ENCODE measurements around the gene XRN2.

The XRN2 gene

GRCh38 chr20:21358737-21359136, 55.6 kb downstream of the XRN2 start:
- TF ChIP-seq EGR1 (IDR thresholded peaks at IDR 0.05): no peak
- TF ChIP-seq, protein P1, sequence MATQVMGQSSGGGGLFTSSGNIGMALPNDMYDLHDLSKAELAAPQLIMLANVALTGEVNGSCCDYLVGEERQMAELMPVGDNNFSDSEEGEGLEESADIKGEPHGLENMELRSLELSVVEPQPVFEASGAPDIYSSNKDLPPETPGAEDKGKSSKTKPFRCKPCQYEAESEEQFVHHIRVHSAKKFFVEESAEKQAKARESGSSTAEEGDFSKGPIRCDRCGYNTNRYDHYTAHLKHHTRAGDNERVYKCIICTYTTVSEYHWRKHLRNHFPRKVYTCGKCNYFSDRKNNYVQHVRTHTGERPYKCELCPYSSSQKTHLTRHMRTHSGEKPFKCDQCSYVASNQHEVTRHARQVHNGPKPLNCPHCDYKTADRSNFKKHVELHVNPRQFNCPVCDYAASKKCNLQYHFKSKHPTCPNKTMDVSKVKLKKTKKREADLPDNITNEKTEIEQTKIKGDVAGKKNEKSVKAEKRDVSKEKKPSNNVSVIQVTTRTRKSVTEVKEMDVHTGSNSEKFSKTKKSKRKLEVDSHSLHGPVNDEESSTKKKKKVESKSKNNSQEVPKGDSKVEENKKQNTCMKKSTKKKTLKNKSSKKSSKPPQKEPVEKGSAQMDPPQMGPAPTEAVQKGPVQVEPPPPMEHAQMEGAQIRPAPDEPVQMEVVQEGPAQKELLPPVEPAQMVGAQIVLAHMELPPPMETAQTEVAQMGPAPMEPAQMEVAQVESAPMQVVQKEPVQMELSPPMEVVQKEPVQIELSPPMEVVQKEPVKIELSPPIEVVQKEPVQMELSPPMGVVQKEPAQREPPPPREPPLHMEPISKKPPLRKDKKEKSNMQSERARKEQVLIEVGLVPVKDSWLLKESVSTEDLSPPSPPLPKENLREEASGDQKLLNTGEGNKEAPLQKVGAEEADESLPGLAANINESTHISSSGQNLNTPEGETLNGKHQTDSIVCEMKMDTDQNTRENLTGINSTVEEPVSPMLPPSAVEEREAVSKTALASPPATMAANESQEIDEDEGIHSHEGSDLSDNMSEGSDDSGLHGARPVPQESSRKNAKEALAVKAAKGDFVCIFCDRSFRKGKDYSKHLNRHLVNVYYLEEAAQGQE (IDR thresholded peaks at IDR 0.05; ENCODE audit: low read depth): no peak
- TF ChIP-seq, protein P2, sequence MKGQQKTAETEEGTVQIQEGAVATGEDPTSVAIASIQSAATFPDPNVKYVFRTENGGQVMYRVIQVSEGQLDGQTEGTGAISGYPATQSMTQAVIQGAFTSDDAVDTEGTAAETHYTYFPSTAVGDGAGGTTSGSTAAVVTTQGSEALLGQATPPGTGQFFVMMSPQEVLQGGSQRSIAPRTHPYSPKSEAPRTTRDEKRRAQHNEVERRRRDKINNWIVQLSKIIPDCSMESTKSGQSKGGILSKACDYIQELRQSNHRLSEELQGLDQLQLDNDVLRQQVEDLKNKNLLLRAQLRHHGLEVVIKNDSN (IDR thresholded peaks at IDR 0.05): no peak
- no peak for TF ChIP-seq TCF12 (IDR thresholded peaks at IDR 0.05; ENCODE audit: low read depth)
- no peak for TF ChIP-seq FOXM1 (IDR thresholded peaks at IDR 0.05; ENCODE audit: borderline replicate concordance, low read depth)
- no peak for TF ChIP-seq CREB1 (IDR thresholded peaks at IDR 0.05; ENCODE audit: low read depth)
- no peak for TF ChIP-seq CEBPB (IDR thresholded peaks at IDR 0.05)
- TF ChIP-seq EP300 (IDR thresholded peaks at IDR 0.05; ENCODE audit: borderline replicate concordance): no peak
- no peak for TF ChIP-seq TEAD4 (IDR thresholded peaks at IDR 0.05)
- TF ChIP-seq ZBTB7A (IDR thresholded peaks at IDR 0.05; ENCODE audit: low read depth): no peak

DNA sequence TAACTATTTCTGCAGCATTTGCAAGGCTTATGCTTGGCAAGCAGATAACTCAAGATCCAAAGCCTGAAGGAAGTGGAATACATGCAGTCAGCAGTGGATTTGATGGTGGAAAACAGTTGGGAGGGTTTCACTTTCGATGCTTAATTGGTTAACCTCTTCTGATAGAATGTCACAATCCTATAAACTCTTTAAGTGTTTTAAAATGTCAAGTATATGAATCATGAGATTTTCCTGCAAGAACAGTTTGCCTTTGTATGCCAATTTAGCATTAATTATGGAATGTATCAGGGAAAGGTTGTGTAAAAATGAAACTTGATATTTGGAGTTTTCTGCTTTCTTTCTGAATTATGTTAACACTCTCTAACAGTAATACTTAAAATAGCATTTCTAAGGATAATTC, 57.6 kb downstream of the XRN2 start:
- TF ChIP-seq EP300 (IDR thresholded peaks at IDR 0.05; ENCODE audit: borderline replicate concordance): no peak
- TF ChIP-seq CREB1 (IDR thresholded peaks at IDR 0.05; ENCODE audit: low read depth): no peak
- TF ChIP-seq CEBPB (IDR thresholded peaks at IDR 0.05): no peak
- TF ChIP-seq, protein P1 (IDR thresholded peaks at IDR 0.05; ENCODE audit: low read depth): no peak
- no peak for TF ChIP-seq NFIC (IDR thresholded peaks at IDR 0.05)
- no peak for TF ChIP-seq RAD21 (IDR thresholded peaks at IDR 0.05; ENCODE audit: low read depth)
- no peak for TF ChIP-seq FOXM1 (IDR thresholded peaks at IDR 0.05; ENCODE audit: borderline replicate concordance, low read depth)
- TF ChIP-seq MAX (IDR thresholded peaks at IDR 0.05): no peak
- TF ChIP-seq, protein P2 (IDR thresholded peaks at IDR 0.05): no peak
- no peak for TF ChIP-seq EGR1 (IDR thresholded peaks at IDR 0.05)

- TF ChIP-seq CEBPB (IDR thresholded peaks at IDR 0.05) (no peak), EP300 (IDR thresholded peaks at IDR 0.05; ENCODE audit: borderline replicate concordance) (no peak)
These were observed 58.1 kb downstream of the XRN2 start for GRCh38 chr20:21361266-21361665.

DNA sequence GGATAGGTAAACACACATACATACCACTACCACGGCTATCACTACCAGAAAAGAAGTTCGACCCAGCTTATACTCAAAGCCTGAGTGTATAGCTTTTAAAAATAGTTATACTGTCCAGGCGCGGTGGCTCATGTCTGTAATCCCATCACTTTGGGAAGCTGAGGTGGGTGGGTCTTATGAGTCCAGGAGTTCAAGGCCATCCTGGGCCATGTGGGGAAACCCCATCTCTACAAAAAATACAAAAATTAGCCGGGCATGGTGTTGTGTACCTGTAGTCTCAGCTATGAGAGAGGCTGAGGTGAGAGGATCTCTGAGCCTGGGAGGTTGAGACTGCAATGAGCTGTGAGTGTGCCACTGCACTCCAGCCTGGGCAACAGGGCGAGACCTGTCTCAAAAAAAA, 61.3 kb downstream of the XRN2 start:
- TF ChIP-seq CREB1 (IDR thresholded peaks at IDR 0.05; ENCODE audit: low read depth) (no peak), FOXM1 (IDR thresholded peaks at IDR 0.05; ENCODE audit: borderline replicate concordance, low read depth) (no peak)

DNA sequence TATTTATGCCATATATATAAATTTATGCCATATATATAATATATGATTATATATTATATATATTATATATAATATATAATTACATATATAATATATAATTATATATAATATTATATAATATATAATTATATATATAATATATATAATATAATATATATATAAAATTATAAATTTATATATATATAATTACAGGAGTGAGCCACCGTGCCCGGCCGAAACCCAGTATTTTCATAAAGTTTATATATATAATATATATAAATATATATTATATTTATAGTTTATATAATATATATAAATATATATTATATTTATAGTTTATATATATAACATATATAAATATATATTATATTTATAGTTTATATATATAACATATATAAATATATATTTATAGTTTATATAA, 62.6 kb downstream of the XRN2 start:
- no peak for TF ChIP-seq EP300 (IDR thresholded peaks at IDR 0.05; ENCODE audit: borderline replicate concordance)
- TF ChIP-seq, protein P2 (IDR thresholded peaks at IDR 0.05): no peak
- no peak for TF ChIP-seq NFIC (IDR thresholded peaks at IDR 0.05)
- TF ChIP-seq ZBTB7A (IDR thresholded peaks at IDR 0.05; ENCODE audit: low read depth): no peak
- TF ChIP-seq CEBPB (IDR thresholded peaks at IDR 0.05): no peak
- no peak for TF ChIP-seq TAF1 (IDR thresholded peaks at IDR 0.05; ENCODE audit: low read depth)
- no peak for TF ChIP-seq MAX (IDR thresholded peaks at IDR 0.05)
- no peak for TF ChIP-seq RAD21 (IDR thresholded peaks at IDR 0.05; ENCODE audit: low read depth)
- no peak for TF ChIP-seq YY1 (IDR thresholded peaks at IDR 0.05; ENCODE audit: low read depth)
- TF ChIP-seq FOXM1 (IDR thresholded peaks at IDR 0.05; ENCODE audit: borderline replicate concordance, low read depth): no peak

GRCh38 chr20:21366273-21366672, 63.1 kb downstream of the XRN2 start:
- 0 out of 2 replicates have a peak, but pooled peaks have one; percentile 7 for TF ChIP-seq CEBPB (IDR thresholded peaks at IDR 0.05)

DNA sequence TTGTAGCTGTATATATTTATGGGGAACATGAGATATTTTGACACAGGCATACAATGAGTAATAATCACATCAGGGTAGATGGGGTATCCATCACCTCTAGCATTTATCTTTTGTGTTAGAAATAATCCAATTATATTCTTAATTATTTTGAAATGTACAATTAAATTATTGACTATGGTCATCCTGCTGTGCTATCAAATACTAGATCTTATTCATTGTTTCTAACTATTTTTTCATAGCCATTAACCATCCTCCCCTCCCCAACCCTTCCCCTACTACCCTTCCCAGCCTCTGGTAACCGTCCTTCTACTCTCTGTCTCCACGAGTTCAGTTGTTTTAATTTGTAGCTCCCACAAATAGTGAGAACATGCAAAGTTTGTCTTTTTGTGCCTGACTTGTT, 65.7 kb downstream of the XRN2 start:
- TF ChIP-seq YY1 (IDR thresholded peaks at IDR 0.05; ENCODE audit: low read depth) (no peak), EGR1 (IDR thresholded peaks at IDR 0.05) (no peak), FOXM1 (IDR thresholded peaks at IDR 0.05; ENCODE audit: borderline replicate concordance, low read depth) (no peak), MAX (IDR thresholded peaks at IDR 0.05) (no peak), EP300 (IDR thresholded peaks at IDR 0.05; ENCODE audit: borderline replicate concordance) (no peak), NFIC (IDR thresholded peaks at IDR 0.05) (no peak), RAD21 (IDR thresholded peaks at IDR 0.05; ENCODE audit: low read depth) (no peak), ZBTB7A (IDR thresholded peaks at IDR 0.05; ENCODE audit: low read depth) (no peak), TCF12 (IDR thresholded peaks at IDR 0.05; ENCODE audit: low read depth) (no peak), CEBPB (IDR thresholded peaks at IDR 0.05) (no peak)
- TF ChIP-seq, protein P1 (IDR thresholded peaks at IDR 0.05; ENCODE audit: low read depth): no peak
- TF ChIP-seq, protein P2 (IDR thresholded peaks at IDR 0.05): no peak

All from Ishikawa (cell line).